ENCODE data around the gene FAM76B. TPM values are rescaled to one million over a fixed set of nuclear protein-coding genes. Genes with fewer than 3 reads are reported as not detected.

Gene FAM76B
- total and polyA plus RNA-seq, 2 of the 13 experiments (the other 11 are each of a cell fraction or from before 2014, with no cell fraction given): 20.2 to 24.2 TPM

DNA sequence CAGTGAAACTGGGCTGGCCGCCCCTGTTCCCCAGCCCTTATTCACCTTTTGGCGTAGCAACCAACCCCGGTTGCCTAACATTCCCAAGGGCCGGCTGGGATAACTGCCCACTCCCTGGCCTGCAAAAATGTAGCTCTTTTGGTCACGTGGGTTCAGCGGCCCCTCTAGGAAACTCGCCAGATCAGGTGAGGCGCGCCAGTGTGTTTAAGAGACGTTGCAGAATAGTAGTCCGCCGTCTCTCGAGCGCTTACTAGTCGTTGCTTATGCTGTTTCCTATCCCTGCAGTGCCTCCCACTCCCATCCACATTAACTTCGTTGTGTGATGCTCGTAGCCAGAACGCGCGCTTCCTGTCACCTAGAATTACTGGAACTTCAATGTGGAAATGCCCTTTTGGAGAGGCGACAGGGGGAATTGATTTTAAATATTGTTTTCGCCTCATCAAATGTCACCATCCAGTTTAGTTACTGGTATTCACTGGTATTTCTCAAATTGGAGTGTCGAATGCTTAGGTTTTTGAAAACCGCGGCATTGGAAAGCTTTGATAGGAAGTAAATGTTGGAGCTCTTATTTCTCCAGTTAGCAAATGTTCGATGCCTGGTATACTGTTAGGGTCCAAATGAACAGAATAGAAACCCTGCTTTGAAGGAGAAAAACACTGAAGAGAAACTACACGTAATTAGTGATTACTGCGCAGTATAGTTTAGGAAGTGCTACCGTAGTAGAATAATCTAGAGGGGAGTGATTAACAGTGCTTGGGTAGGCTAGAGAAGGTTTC, 1.5 kb upstream of the FAM76B start (continued):
- TF ChIP-seq, protein P1, sequence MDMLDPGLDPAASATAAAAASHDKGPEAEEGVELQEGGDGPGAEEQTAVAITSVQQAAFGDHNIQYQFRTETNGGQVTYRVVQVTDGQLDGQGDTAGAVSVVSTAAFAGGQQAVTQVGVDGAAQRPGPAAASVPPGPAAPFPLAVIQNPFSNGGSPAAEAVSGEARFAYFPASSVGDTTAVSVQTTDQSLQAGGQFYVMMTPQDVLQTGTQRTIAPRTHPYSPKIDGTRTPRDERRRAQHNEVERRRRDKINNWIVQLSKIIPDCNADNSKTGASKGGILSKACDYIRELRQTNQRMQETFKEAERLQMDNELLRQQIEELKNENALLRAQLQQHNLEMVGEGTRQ (IDR thresholded peaks at IDR 0.05; ENCODE audit: low read depth, low read length): peak; percentile 81
- TF ChIP-seq, protein P1 (CRISPR knock-in tag; IDR thresholded peaks at IDR 0.05; ENCODE audit: borderline replicate concordance): peak; percentile 82; the same call in 1 of the 2 replicates
- TF ChIP-seq, protein P2, sequence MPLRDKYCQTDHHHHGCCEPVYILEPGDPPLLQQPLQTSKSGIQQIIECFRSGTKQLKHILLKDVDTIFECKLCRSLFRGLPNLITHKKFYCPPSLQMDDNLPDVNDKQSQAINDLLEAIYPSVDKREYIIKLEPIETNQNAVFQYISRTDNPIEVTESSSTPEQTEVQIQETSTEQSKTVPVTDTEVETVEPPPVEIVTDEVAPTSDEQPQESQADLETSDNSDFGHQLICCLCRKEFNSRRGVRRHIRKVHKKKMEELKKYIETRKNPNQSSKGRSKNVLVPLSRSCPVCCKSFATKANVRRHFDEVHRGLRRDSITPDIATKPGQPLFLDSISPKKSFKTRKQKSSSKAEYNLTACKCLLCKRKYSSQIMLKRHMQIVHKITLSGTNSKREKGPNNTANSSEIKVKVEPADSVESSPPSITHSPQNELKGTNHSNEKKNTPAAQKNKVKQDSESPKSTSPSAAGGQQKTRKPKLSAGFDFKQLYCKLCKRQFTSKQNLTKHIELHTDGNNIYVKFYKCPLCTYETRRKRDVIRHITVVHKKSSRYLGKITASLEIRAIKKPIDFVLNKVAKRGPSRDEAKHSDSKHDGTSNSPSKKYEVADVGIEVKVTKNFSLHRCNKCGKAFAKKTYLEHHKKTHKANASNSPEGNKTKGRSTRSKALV (CRISPR knock-in tag; IDR thresholded peaks at IDR 0.05): peak; percentile 67; the same call in 1 of the 2 replicates
- TF ChIP-seq BHLHE40 (IDR thresholded peaks at IDR 0.05; ENCODE audit: low read length) (0 out of 2 replicates have a peak, but pooled peaks have one; percentile 27), ZBTB42 (CRISPR knock-in tag; IDR thresholded peaks at IDR 0.05) (no peak), GTF2F1 (IDR thresholded peaks at IDR 0.05; ENCODE audit: low read length) (no peak), TRIM24 (CRISPR knock-in tag; IDR thresholded peaks at IDR 0.05) (no peak), RFXANK (CRISPR knock-in tag; IDR thresholded peaks at IDR 0.05) (no peak), FOXJ3 (CRISPR knock-in tag; IDR thresholded peaks at IDR 0.05; ENCODE audit: borderline replicate concordance) (0 out of 2 replicates have a peak, but pooled peaks have one; percentile 36), RFXAP (CRISPR knock-in tag; IDR thresholded peaks at IDR 0.05; ENCODE audit: borderline replicate concordance) (peak; percentile 80; the same call in 1 of the 2 replicates), HOXA3 (CRISPR knock-in tag; IDR thresholded peaks at IDR 0.05) (0 out of 2 replicates have a peak, but pooled peaks have one; percentile 10), BORCS8-MEF2B (CRISPR knock-in tag; IDR thresholded peaks at IDR 0.05) (no peak), ZNF674 (CRISPR knock-in tag; IDR thresholded peaks at IDR 0.05; ENCODE audit: low read depth) (no peak), BCL6 (CRISPR knock-in tag; IDR thresholded peaks at IDR 0.05) (peak; percentile 60), CENPX (CRISPR knock-in tag; IDR thresholded peaks at IDR 0.05) (no peak)
- TF ChIP-seq, protein P3, sequence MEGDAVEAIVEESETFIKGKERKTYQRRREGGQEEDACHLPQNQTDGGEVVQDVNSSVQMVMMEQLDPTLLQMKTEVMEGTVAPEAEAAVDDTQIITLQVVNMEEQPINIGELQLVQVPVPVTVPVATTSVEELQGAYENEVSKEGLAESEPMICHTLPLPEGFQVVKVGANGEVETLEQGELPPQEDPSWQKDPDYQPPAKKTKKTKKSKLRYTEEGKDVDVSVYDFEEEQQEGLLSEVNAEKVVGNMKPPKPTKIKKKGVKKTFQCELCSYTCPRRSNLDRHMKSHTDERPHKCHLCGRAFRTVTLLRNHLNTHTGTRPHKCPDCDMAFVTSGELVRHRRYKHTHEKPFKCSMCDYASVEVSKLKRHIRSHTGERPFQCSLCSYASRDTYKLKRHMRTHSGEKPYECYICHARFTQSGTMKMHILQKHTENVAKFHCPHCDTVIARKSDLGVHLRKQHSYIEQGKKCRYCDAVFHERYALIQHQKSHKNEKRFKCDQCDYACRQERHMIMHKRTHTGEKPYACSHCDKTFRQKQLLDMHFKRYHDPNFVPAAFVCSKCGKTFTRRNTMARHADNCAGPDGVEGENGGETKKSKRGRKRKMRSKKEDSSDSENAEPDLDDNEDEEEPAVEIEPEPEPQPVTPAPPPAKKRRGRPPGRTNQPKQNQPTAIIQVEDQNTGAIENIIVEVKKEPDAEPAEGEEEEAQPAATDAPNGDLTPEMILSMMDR (CRISPR knock-in tag; IDR thresholded peaks at IDR 0.05): no peak
- TF ChIP-seq, protein P4, sequence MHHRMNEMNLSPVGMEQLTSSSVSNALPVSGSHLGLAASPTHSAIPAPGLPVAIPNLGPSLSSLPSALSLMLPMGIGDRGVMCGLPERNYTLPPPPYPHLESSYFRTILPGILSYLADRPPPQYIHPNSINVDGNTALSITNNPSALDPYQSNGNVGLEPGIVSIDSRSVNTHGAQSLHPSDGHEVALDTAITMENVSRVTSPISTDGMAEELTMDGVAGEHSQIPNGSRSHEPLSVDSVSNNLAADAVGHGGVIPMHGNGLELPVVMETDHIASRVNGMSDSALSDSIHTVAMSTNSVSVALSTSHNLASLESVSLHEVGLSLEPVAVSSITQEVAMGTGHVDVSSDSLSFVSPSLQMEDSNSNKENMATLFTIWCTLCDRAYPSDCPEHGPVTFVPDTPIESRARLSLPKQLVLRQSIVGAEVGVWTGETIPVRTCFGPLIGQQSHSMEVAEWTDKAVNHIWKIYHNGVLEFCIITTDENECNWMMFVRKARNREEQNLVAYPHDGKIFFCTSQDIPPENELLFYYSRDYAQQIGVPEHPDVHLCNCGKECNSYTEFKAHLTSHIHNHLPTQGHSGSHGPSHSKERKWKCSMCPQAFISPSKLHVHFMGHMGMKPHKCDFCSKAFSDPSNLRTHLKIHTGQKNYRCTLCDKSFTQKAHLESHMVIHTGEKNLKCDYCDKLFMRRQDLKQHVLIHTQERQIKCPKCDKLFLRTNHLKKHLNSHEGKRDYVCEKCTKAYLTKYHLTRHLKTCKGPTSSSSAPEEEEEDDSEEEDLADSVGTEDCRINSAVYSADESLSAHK (CRISPR knock-in tag; IDR thresholded peaks at IDR 0.05; ENCODE audit: borderline replicate concordance): no peak
- TF ChIP-seq, protein P5, sequence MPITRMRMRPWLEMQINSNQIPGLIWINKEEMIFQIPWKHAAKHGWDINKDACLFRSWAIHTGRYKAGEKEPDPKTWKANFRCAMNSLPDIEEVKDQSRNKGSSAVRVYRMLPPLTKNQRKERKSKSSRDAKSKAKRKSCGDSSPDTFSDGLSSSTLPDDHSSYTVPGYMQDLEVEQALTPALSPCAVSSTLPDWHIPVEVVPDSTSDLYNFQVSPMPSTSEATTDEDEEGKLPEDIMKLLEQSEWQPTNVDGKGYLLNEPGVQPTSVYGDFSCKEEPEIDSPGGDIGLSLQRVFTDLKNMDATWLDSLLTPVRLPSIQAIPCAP (CRISPR knock-in tag; IDR thresholded peaks at IDR 0.05; ENCODE audit: low read depth): no peak
